Skeletal muscle satellite cell (primary cell): Measurements from ENCODE around the gene MAGEA12.
"Not testable (repeated sequence)": the region's sequence is repeated elsewhere in the genome, so short reads cannot be mapped to it uniquely, and the experiment has no call there.

Source experiments
- H3K27me3 ChIP-seq: 2 replicates; pipeline ENCODE4 v1.7.0; 2013; ENCODE audit warnings: low read length; ENCODE audit not compliant: control insufficient read depth, insufficient read depth
- H3K36me3 ChIP-seq: 2 replicates; pipeline ENCODE4 v1.7.0; 2013; ENCODE audit warnings: mild to moderate bottlenecking, control low read depth, low read length; ENCODE audit not compliant: insufficient read depth
- H3K4me1 ChIP-seq: 2 replicates; pipeline ENCODE4 v1.7.0; 2013; ENCODE audit warnings: low read length; ENCODE audit not compliant: control insufficient read depth, insufficient read depth
- H3K4me2 ChIP-seq: 2 replicates; pipeline ENCODE4 v1.7.0; 2013; ENCODE audit warnings: mild to moderate bottlenecking, low read length
- H3K4me3 ChIP-seq: 2 replicates; pipeline ENCODE4 v1.7.0; 2013; ENCODE audit warnings: low read length
- H3K9ac ChIP-seq: 2 replicates; pipeline ENCODE4 v1.7.0; 2013; ENCODE audit warnings: mild to moderate bottlenecking, low read depth, low read length, moderate library complexity
- H3K9me3 ChIP-seq: replicated peaks from 2 replicates; pipeline ENCODE4 v1.7.0; 2013; ENCODE audit warnings: mild to moderate bottlenecking, control low read depth, low read length

Gene MAGEA12

GRCh38 chrX:152735860-152736511 is 2.4 kb downstream of the MAGEA12 start:
- H3K4me2 ChIP-seq: no peak overlapping the region
- no peak overlapping the region for H3K4me3 ChIP-seq
- no peak overlapping the region for H3K9ac ChIP-seq
- no peaks in the 10 kb centered on the region for H3K36me3 ChIP-seq
- no peaks in the 10 kb centered on the region for H3K4me1 ChIP-seq
- no peaks in the 10 kb centered on the region for H3K9me3 ChIP-seq
- H3K27me3 ChIP-seq: no peaks in the 10 kb centered on the region

GRCh38 chrX:152736528-152736927 is 3.0 kb downstream of the MAGEA12 start:
- H3K4me3 ChIP-seq, H3K4me1 ChIP-seq, H3K4me2 ChIP-seq, H3K36me3 ChIP-seq, H3K27me3 ChIP-seq, H3K9ac ChIP-seq, H3K9me3 ChIP-seq: not testable (repeated sequence)

- H3K4me2 ChIP-seq: no peak overlapping the region
- H3K9ac ChIP-seq: no peak overlapping the region
- H3K36me3 ChIP-seq: no peaks in the 10 kb centered on the region
- no peaks in the 10 kb centered on the region for H3K9me3 ChIP-seq
- H3K27me3 ChIP-seq: no peaks in the 10 kb centered on the region
- H3K4me3 ChIP-seq: no peak overlapping the region
- no peaks in the 10 kb centered on the region for H3K4me1 ChIP-seq
These were observed 5.0 kb downstream of the MAGEA12 start for GRCh38 chrX:152738560-152738959.

- H3K36me3 ChIP-seq, H3K27me3 ChIP-seq, H3K4me1 ChIP-seq, H3K4me3 ChIP-seq, H3K9ac ChIP-seq, H3K4me2 ChIP-seq, H3K9me3 ChIP-seq: not testable (repeated sequence)
These were observed 20.4 kb downstream of the MAGEA12 start, which contains the start of gene MAGEA2 for GRCh38 chrX:152753686-152754650. MAGEA2 (minus strand) TSS chrX:152753842; CDS start chrX:152751363, 2,479 bp downstream.

- not testable (repeated sequence) for H3K4me3 ChIP-seq, H3K9me3 ChIP-seq, H3K4me2 ChIP-seq, H3K9ac ChIP-seq, H3K27me3 ChIP-seq, H3K4me1 ChIP-seq, H3K36me3 ChIP-seq
These were observed 21.3 kb downstream of the MAGEA12 start for GRCh38 chrX:152754871-152755270.

- not testable (repeated sequence) for H3K36me3 ChIP-seq, H3K4me3 ChIP-seq
These were observed 25.4 kb downstream of the MAGEA12 start, which contains the start of gene CSAG3 for GRCh38 chrX:152758918-152759317. CSAG3 (plus strand) TSS chrX:152759218.

GRCh38 chrX:152759544-152759943 is 26.0 kb downstream of the MAGEA12 start:
- not testable (repeated sequence) for H3K9me3 ChIP-seq, H3K36me3 ChIP-seq, H3K4me1 ChIP-seq, H3K9ac ChIP-seq, H3K4me3 ChIP-seq, H3K27me3 ChIP-seq, H3K4me2 ChIP-seq

More at GRCh38 chrX:152758918-152759317, 25.4 kb downstream of the MAGEA12 start, which contains the start of gene CSAG3:
- not testable (repeated sequence) for H3K27me3 ChIP-seq, H3K4me1 ChIP-seq, H3K9ac ChIP-seq, H3K4me2 ChIP-seq, H3K9me3 ChIP-seq

- not testable (repeated sequence) for H3K4me1 ChIP-seq, H3K9ac ChIP-seq, H3K27me3 ChIP-seq, H3K4me3 ChIP-seq, H3K4me2 ChIP-seq, H3K9me3 ChIP-seq, H3K36me3 ChIP-seq
These were observed 28.0 kb downstream of the MAGEA12 start for GRCh38 chrX:152761582-152761981.

- H3K27me3 ChIP-seq, H3K36me3 ChIP-seq, H3K4me3 ChIP-seq, H3K4me2 ChIP-seq, H3K9me3 ChIP-seq, H3K9ac ChIP-seq, H3K4me1 ChIP-seq: not testable (repeated sequence)
These were observed 33.0 kb downstream of the MAGEA12 start for GRCh38 chrX:152766562-152766961.

GRCh38 chrX:152769549-152770289 is 36.2 kb downstream of the MAGEA12 start, which contains the start of gene MAGEA6:
MAGEA6 (minus strand) TSS chrX:152769689; CDS start chrX:152767650, 2,039 bp downstream.
- H3K36me3 ChIP-seq, H3K27me3 ChIP-seq, H3K9ac ChIP-seq, H3K4me1 ChIP-seq, H3K4me3 ChIP-seq, H3K9me3 ChIP-seq, H3K4me2 ChIP-seq: not testable (repeated sequence)

GRCh38 chrX:152787062-152787461 is 53.5 kb downstream of the MAGEA12 start:
- H3K9me3 ChIP-seq, H3K9ac ChIP-seq, H3K4me1 ChIP-seq: not testable (repeated sequence)

More at GRCh38 chrX:152787062-152787461, 53.5 kb downstream of the MAGEA12 start:
- not testable (repeated sequence) for H3K36me3 ChIP-seq, H3K27me3 ChIP-seq, H3K4me2 ChIP-seq, H3K4me3 ChIP-seq
